Keratinocyte (primary cell): ENCODE data around the gene POMT1.

ENCODE experiments used
- CTCF ChIP-seq, 3 experiments: IDR thresholded peaks in 1 of 3; conservative IDR thresholded peaks in 1 of 3; optimal IDR thresholded peaks in 1 of 3; 2 replicates in 2 of 3; 3 replicates in 1 of 3; pipeline versions ENCODE3 to v1.5.1; 2011; ENCODE audit warnings: low read length in 3 of 3, mild to moderate bottlenecking in 3 of 3, moderate library complexity in 2 of 3, control low read depth in 1 of 3, inconsistent platforms in 1 of 3; ENCODE audit not compliant: insufficient read depth in 2 of 3; ENCODE audit errors: extremely low read depth in 1 of 3
- EZH2 ChIP-seq: IDR thresholded peaks from one replicate; pipeline ENCODE4 v1.6.1; 2012; ENCODE audit warnings: inconsistent platforms, mild to moderate bottlenecking, low read length, moderate library complexity

- no peak for TF ChIP-seq CTCF (optimal IDR thresholded peaks at IDR 0.05 in 1 of 3, IDR thresholded peaks at IDR 0.05 in 1 of 3, conservative IDR thresholded peaks at IDR 0.05 in 1 of 3; ENCODE audit: extremely low read depth in 1 of 3, insufficient read depth in 2 of 3, low read length in 3 of 3)
- no peak for TF ChIP-seq EZH2
These were observed 28.0 kb upstream of the POMT1 start for GRCh38 chr9:131474711-131475110.
